WI38 (cell line): Measurements from ENCODE around the gene HHAT.
A peak's percentile ranks its signal among the peaks of the same experiment; 100 is the strongest.
"Not testable (repeated sequence)": the region's sequence is repeated elsewhere in the genome, so short reads cannot be mapped to it uniquely, and the experiment has no call there.

Source experiments
- H3K4me3 ChIP-seq: 2 replicates; pipeline ENCODE4 v1.5.1; 2011; ENCODE audit warnings: low read depth, mild to moderate bottlenecking, control low read depth, low read length
- TF ChIP-seq, protein P1 (sequence below): IDR thresholded peaks from 2 replicates; pipeline ENCODE4 v1.5.1; 2012; ENCODE audit warnings: low read depth, mild to moderate bottlenecking, control low read depth, low read length

HHAT gene

DNA sequence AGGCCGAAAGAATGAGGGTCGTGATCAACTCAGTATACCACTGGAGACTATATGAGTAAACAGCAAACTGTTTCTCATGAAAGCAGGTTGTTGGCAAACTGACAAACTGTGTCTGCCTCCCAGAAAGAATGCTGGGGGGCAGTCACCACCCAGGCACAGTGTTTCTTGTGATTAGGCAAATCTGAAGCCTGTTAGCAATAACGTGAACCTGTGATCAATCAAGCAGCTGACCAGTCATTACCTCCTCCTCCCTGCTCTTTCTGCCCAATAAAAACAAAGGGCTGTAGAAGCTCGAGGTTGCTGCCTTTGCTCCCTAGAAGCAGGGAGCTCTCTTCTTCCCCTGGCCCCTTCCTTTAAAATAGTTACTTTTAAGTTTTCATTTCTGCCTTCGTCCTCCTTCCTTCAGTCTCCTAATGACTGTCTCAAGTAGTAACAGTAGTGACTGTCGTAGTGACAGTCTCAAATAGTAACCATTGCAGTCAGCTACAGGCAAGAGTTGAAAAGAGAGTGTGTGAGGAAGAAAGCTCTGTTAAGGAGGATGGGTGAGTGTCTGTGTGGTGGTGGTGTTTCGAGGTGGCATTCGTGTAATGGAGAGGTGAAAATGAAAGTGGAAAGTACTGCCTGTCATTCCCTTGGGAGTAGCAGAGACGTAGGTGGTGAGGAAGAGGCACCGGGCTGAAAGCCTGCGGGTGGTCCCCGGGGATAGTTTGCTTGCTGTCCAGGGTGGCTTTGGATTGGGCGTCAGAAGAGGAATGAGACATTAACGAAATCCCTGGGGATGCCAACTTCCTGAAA, 14.5 kb downstream of the HHAT start:
- peak overlapping the region; percentile 44 for H3K4me3 ChIP-seq
- TF ChIP-seq, protein P1, sequence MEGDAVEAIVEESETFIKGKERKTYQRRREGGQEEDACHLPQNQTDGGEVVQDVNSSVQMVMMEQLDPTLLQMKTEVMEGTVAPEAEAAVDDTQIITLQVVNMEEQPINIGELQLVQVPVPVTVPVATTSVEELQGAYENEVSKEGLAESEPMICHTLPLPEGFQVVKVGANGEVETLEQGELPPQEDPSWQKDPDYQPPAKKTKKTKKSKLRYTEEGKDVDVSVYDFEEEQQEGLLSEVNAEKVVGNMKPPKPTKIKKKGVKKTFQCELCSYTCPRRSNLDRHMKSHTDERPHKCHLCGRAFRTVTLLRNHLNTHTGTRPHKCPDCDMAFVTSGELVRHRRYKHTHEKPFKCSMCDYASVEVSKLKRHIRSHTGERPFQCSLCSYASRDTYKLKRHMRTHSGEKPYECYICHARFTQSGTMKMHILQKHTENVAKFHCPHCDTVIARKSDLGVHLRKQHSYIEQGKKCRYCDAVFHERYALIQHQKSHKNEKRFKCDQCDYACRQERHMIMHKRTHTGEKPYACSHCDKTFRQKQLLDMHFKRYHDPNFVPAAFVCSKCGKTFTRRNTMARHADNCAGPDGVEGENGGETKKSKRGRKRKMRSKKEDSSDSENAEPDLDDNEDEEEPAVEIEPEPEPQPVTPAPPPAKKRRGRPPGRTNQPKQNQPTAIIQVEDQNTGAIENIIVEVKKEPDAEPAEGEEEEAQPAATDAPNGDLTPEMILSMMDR: no peak

DNA sequence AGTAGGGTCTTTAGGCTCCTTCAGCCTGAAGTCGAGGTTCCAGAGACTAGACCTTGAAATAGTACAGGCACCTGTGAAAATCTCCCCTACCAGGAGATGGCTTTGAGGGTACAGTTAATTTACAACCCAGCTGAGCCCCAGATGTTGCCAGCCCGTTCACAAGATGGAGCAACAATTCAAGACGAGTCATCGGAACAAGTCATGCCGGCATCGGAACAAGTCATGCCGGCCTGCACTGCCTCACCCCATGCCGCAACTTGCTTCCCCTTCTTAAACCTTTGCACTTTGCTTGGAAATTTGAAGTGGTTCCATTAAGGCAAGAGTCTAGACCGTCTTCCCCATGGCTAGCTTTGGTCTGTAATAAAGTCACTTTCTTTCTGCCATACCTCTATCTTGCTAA, 16.0 kb downstream of the HHAT start:
- TF ChIP-seq, protein P1: no peak

DNA sequence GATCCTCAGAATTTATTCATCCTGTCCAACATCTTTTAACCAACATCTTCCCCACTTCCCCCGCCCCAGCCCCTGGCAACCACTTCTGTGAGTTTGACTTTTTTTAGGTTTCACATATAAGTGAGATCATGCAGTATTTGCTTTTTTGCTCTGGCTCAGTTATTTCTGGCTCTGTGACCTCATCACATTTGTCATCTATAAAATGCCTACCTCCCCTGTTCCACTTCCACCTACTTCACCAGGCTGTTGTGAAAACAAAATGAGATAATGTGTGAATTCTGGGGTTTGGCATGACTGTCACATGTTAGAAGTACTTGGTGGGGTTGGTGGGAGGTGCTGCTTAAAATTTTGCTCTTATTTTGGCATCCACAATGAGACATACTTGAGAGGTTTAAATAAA, 18.4 kb downstream of the HHAT start:
- no peak overlapping the region for H3K4me3 ChIP-seq
- TF ChIP-seq, protein P1: no peak

More for the DNA sequence above, 16.0 kb downstream of the HHAT start:
- no peak overlapping the region for H3K4me3 ChIP-seq

DNA sequence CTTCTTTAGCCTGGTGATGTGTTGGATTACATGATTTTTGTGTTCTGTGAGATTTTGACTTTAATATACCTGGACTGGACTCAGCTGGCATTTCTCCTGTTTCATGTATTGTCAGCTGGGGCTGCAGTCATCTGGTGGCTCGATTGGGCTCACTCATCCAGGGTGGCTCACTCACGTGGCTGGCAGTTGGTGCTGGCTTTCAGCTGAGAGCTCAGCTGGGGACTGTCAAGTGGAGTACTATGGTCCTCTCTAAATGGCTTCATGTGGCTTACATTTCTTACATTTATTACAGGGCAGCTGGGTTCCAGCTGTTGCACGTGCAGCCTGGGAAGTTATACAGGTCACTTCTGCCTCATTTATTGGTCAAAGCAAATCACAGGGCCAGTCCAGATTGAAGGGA, 22.8 kb downstream of the HHAT start:
- TF ChIP-seq, protein P1: no peak
- H3K4me3 ChIP-seq: no peak overlapping the region

DNA sequence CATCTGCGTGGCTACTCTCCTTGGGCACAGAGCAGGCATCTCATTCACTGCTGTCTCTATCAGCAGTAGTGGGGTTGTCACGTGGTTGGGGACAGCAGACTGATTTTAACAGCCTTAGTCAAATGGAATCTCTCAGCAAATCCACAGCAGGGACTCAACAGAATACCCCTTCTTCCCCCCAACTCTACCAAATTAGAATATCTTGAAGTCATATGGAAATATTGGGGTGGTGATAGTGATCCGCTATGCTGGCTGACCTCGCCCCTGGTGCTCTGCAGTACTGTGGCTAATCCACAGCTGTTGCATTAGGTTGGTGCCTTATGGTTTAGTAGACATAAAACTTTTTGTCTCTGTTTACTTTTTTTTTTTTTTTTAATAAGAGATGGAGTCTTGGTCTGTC, 23.9 kb downstream of the HHAT start:
- H3K4me3 ChIP-seq: no peak overlapping the region

DNA sequence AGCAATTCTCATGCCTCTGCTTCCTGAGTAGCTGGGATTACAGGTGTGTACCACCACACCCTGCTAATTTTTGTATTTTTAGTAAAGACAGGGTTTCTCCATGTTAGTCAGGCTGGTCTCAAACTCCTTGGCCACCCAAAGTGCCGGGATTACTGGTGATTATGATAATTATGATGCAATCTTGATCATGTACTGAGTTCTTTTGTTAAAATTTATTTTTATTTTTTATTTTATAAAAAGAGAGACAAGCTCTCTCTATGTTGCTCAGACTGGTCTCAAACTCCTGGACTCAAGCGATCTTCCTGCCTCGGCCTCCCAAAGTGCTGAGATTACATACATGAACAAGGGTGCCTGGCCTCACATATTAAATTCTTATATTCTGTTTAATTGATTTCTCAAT, 25.6 kb downstream of the HHAT start:
- not testable (repeated sequence) for H3K4me3 ChIP-seq

More for the DNA sequence above, 23.9 kb downstream of the HHAT start:
- TF ChIP-seq, protein P1: no peak

DNA sequence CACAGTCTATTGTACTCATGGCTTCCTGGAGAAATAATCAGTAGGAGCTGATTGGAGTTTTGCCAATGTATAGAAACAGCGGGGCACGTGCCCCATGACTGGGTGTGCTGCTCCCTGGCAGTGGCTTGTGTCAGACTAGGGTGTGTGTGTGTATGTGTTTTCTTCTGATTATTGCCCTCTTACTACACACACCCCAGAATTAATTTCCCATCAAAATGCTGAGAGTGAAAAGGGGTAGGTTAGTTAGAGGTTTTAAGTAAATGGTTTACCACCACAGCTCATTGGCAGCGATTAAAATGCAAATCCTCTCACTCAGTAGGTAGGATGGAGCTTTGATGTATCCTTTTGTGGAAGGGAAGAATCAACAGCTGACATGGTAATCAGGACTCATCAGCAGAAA, 29.9 kb downstream of the HHAT start:
- H3K4me3 ChIP-seq: no peak overlapping the region
- TF ChIP-seq, protein P1: no peak

DNA sequence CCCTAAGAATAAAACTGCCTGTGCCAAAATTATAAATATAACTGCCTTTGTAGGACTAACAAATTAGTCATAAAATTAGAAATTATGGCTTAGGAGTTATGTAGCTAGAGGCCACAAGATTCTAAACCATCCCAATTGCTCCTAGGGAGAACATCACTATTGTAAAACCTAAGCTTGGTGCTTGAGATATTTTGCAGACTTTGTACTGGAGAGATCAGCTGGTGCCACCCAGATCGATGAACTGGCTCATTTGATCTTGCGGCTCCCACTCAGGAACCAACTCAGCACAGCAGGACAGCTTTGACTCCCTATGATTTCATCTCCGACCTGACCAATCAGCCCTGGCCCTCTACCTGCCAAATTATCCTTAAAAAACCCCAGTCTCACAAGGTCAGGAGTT, 30.6 kb downstream of the HHAT start:
- H3K4me3 ChIP-seq: no peak overlapping the region
- TF ChIP-seq, protein P1: no peak
